KMS-11 (cell line): ENCODE measurements around the gene GDF7.

Source experiments
- H2AFZ ChIP-seq: fragments of 200-600 bp; sonication (generic); 2 replicates; pipeline ENCODE4 v1.6.1; 2016; ENCODE audit warnings: antibody characterized with exemption, mixed run types, low read depth
- H3K27ac ChIP-seq: fragments of 200-600 bp; sonication (generic); 2 replicates; pipeline ENCODE4 v1.6.1; 2016; ENCODE audit warnings: mild to moderate bottlenecking, mixed run types
- H3K27me3 ChIP-seq: fragments of 200-600 bp; sonication (generic); 2 replicates; pipeline ENCODE4 v1.6.1; 2017; ENCODE audit warnings: mild to moderate bottlenecking, low read depth, mixed run types, moderate library complexity; ENCODE audit not compliant: insufficient read depth
- H3K36me3 ChIP-seq: fragments of 200-600 bp; sonication (generic); 2 replicates; pipeline ENCODE4 v1.6.1; 2017; ENCODE audit warnings: mild to moderate bottlenecking, mixed run types; ENCODE audit not compliant: insufficient read depth
- H3K4me1 ChIP-seq: fragments of 200-600 bp; sonication (generic); 2 replicates; pipeline ENCODE4 v1.6.1; 2016; ENCODE audit warnings: mild to moderate bottlenecking, low read depth, mixed run types; ENCODE audit not compliant: poor library complexity, severe bottlenecking
- H3K4me2 ChIP-seq: fragments of 200-600 bp; sonication (generic); 2 replicates; pipeline ENCODE4 v1.7.0; 2016; ENCODE audit warnings: mild to moderate bottlenecking, mixed run types
- H3K4me3 ChIP-seq: fragments of 200-600 bp; sonication (generic); IDR thresholded peaks from 2 replicates; pipeline ENCODE4 v1.6.1; 2017; ENCODE audit warnings: low read depth, low read length, mixed read lengths; ENCODE audit not compliant: insufficient read depth
- H3K79me2 ChIP-seq: fragments of 200-600 bp; sonication (generic); 2 replicates; pipeline ENCODE4 v1.6.1; 2016; ENCODE audit warnings: low read depth, mixed run types; ENCODE audit not compliant: insufficient read depth
- H3K9ac ChIP-seq: fragments of 200-600 bp; sonication (generic); 2 replicates; pipeline ENCODE4 v1.6.1; 2016; ENCODE audit warnings: mild to moderate bottlenecking, mixed run types
- H4K20me1 ChIP-seq: fragments of 200-600 bp; sonication (generic); 2 replicates; pipeline ENCODE4 v1.6.1; 2016; ENCODE audit warnings: mild to moderate bottlenecking, mixed run types; ENCODE audit not compliant: insufficient read depth
- CTCF ChIP-seq: fragments of 200-600 bp; sonication (generic); conservative IDR thresholded peaks from 2 replicates; pipeline ENCODE4 v1.6.1; 2017; ENCODE audit warnings: low read depth, mild to moderate bottlenecking, antibody characterized with exemption, low read length, moderate library complexity, mixed read lengths

Gene GDF7

GRCh38 chr2:20626698-20627513 lies 40.0 kb upstream of the GDF7 start:
- no peaks in the 10 kb centered on the region for H4K20me1 ChIP-seq
- H3K9ac ChIP-seq = no peak overlapping the region

DNA sequence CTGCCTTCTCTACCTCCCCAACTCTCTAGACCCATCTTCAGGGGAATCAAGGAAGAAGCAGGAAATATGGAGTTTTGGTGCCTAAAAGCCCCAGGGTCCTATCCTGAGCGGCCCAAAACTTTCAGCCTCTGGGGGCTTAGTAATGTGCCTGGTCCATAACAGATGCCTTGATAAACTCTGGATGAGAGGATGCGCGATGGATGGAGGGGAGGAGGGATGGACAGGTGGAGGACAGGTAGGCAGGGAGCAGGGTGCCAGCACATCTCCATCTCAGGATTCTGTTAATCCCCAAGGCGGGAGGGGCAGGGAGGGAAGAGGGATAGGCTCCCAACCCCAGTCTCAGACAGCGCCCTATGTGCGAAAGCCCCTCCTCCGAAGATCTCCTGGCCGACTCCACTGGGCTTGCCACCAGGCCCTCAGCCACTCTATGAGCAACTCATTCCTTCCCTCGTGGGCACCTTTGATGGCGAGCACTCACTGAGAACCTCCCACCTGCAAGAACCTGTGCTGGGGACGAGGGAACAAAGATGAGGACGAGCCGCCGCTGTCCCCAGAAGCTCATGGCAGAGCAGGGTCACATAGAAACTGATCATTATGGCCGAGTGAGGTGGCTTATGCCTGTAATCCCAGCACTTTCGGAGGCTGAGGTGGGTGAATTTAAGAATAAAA lies 39.1 kb upstream of the GDF7 start:
- H3K27ac ChIP-seq = no peak overlapping the region
- no peaks in the 10 kb centered on the region for H3K27me3 ChIP-seq
- H3K36me3 ChIP-seq = no peaks in the 10 kb centered on the region
- no peak for TF ChIP-seq CTCF
- no peaks in the 10 kb centered on the region for H3K4me1 ChIP-seq
- no peaks in the 10 kb centered on the region for H4K20me1 ChIP-seq
- no peak overlapping the region for H3K9ac ChIP-seq
- H3K4me2 ChIP-seq = no peak overlapping the region
- no peaks in the 10 kb centered on the region for H3K79me2 ChIP-seq
- H2AFZ ChIP-seq = no peak overlapping the region
- no peak overlapping the region for H3K4me3 ChIP-seq

More at GRCh38 chr2:20626698-20627513, 40.0 kb upstream of the GDF7 start:
- no peaks in the 10 kb centered on the region for H3K4me1 ChIP-seq
- no peaks in the 10 kb centered on the region for H3K27me3 ChIP-seq
- no peak overlapping the region for H3K4me2 ChIP-seq
- no peaks in the 10 kb centered on the region for H3K36me3 ChIP-seq
- no peak overlapping the region for H2AFZ ChIP-seq
- no peak overlapping the region for H3K4me3 ChIP-seq
- TF ChIP-seq CTCF = no peak
- no peak overlapping the region for H3K27ac ChIP-seq
- H3K79me2 ChIP-seq = no peaks in the 10 kb centered on the region

DNA sequence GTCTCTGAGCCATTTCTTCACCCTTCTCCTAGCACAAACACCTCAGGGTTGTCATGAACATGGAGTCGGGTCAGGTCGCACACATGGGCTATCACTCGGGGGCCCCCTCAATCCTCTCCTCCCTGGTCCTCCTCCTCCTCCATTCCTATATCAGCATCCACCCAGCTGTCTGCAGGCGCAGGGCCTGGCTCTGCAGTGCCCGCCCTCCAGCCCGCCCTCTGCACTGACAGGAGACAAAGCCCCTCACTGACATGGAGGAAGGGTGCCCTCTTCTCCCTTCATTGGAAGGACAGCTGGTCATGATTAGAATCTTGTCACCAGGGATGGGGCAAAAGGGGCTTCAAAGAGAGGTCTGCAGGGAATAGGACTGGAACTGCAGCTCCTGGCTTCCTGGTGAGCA lies 37.8 kb upstream of the GDF7 start:
- no peaks in the 10 kb centered on the region for H3K27me3 ChIP-seq
- H3K36me3 ChIP-seq = no peaks in the 10 kb centered on the region
- no peaks in the 10 kb centered on the region for H4K20me1 ChIP-seq
- no peaks in the 10 kb centered on the region for H3K79me2 ChIP-seq
- no peak overlapping the region for H3K9ac ChIP-seq
- no peak overlapping the region for H2AFZ ChIP-seq
- no peak overlapping the region for H3K4me2 ChIP-seq
- no peak overlapping the region for H3K4me3 ChIP-seq
- TF ChIP-seq CTCF = no peak
- H3K4me1 ChIP-seq = no peaks in the 10 kb centered on the region
- H3K27ac ChIP-seq = no peak overlapping the region

DNA sequence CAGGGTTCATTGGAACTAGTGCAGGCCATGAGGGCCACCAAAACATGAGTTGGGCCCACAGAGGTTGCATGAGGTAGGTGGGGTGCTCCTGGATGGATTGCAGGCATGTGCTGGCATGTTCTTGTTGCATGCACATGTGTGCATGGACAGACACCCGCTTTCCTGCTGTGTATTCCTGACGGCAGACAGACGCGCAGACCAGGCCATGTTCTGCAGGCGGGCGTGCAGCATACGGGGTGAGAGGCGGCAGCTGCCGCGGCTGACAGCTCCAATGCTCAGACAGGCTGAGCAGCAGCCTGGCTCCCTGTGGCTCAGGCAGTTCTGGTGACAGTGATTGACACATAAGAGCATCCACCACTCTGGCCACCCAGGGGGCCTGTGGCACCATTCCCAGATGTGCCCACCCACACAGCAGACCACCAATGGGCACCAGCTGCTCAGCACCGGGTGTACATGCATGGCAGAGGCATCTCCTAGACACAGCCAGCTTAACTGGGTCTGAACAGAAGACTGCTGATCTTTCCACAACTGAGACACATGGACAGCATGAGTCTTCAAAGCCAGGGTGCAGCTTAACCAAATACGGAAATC lies 37.3 kb upstream of the GDF7 start:
- Histone ChIP-seq H3K36me3 (no peaks in the 10 kb centered on the region), H3K4me3 (no peak overlapping the region), H3K79me2 (no peaks in the 10 kb centered on the region), H3K27ac (no peak overlapping the region), H3K9ac (no peak overlapping the region), H3K27me3 (no peaks in the 10 kb centered on the region), H3K4me2 (no peak overlapping the region), H2AFZ (no peak overlapping the region), H4K20me1 (no peaks in the 10 kb centered on the region), H3K4me1 (no peaks in the 10 kb centered on the region)
- no peak for TF ChIP-seq CTCF
